ENCODE data around the gene SLC35E1. TPM values are rescaled to one million over a fixed set of nuclear protein-coding genes. Genes with fewer than 3 reads are reported as not detected.

The SLC35E1 gene
- total and polyA plus RNA-seq, 2 experiments from 2014 or later: 17.0 to 30.3 TPM

- ATAC-seq (no peak), DNase-seq (ENCODE audit: low spot score) (no peak)
- Mint-ChIP-seq H3K27me3 (ENCODE audit: insufficient read depth, low read depth, poor library complexity) (peaks cover 7% of the 10 kb centered on the region), H3K4me1 (peaks cover 12% of the 10 kb centered on the region), H3K27ac (no peak overlapping the region), H3K9me3 (no peaks in the 10 kb centered on the region), H3K4me3 (no peak overlapping the region), H3K36me3 (ENCODE audit: low read depth) (no peaks in the 10 kb centered on the region; the same call in 2 of the 3 replicates)
- peaks cover 6% of the 10 kb centered on the region; the same call in 1 of the 2 replicates for H3K4me1 ChIP-seq (ENCODE audit: insufficient read depth)
- no peak overlapping the region for H3K4me2 ChIP-seq
- no peak overlapping the region for H3K27ac ChIP-seq (ENCODE audit: low read depth)
- H4K20me1 ChIP-seq (replicated peaks; ENCODE audit: insufficient read depth): peaks cover 52% of the 10 kb centered on the region
- no peaks in the 10 kb centered on the region for H3K36me3 ChIP-seq (ENCODE audit: insufficient read depth)
- H2AFZ ChIP-seq: no peak overlapping the region
- no peaks in the 10 kb centered on the region for H3F3A ChIP-seq (replicated peaks; ENCODE audit: low read depth)
- 0 out of 2 replicates have a peak, but pooled peaks cover under 1% of the 10 kb centered on the region for H3K9me2 ChIP-seq (ENCODE audit: insufficient read depth)
- no peaks in the 10 kb centered on the region for H3K27me3 ChIP-seq (ENCODE audit: insufficient read depth)
- no peak overlapping the region for H3K4me3 ChIP-seq
- H3K79me2 ChIP-seq (replicated peaks; ENCODE audit: insufficient read depth): peaks cover 98% of the 10 kb centered on the region
- no peak for TF ChIP-seq EZH2 (IDR thresholded peaks at IDR 0.05; ENCODE audit: low read depth, unreplicated experiment)
- TF ChIP-seq, protein P1, sequence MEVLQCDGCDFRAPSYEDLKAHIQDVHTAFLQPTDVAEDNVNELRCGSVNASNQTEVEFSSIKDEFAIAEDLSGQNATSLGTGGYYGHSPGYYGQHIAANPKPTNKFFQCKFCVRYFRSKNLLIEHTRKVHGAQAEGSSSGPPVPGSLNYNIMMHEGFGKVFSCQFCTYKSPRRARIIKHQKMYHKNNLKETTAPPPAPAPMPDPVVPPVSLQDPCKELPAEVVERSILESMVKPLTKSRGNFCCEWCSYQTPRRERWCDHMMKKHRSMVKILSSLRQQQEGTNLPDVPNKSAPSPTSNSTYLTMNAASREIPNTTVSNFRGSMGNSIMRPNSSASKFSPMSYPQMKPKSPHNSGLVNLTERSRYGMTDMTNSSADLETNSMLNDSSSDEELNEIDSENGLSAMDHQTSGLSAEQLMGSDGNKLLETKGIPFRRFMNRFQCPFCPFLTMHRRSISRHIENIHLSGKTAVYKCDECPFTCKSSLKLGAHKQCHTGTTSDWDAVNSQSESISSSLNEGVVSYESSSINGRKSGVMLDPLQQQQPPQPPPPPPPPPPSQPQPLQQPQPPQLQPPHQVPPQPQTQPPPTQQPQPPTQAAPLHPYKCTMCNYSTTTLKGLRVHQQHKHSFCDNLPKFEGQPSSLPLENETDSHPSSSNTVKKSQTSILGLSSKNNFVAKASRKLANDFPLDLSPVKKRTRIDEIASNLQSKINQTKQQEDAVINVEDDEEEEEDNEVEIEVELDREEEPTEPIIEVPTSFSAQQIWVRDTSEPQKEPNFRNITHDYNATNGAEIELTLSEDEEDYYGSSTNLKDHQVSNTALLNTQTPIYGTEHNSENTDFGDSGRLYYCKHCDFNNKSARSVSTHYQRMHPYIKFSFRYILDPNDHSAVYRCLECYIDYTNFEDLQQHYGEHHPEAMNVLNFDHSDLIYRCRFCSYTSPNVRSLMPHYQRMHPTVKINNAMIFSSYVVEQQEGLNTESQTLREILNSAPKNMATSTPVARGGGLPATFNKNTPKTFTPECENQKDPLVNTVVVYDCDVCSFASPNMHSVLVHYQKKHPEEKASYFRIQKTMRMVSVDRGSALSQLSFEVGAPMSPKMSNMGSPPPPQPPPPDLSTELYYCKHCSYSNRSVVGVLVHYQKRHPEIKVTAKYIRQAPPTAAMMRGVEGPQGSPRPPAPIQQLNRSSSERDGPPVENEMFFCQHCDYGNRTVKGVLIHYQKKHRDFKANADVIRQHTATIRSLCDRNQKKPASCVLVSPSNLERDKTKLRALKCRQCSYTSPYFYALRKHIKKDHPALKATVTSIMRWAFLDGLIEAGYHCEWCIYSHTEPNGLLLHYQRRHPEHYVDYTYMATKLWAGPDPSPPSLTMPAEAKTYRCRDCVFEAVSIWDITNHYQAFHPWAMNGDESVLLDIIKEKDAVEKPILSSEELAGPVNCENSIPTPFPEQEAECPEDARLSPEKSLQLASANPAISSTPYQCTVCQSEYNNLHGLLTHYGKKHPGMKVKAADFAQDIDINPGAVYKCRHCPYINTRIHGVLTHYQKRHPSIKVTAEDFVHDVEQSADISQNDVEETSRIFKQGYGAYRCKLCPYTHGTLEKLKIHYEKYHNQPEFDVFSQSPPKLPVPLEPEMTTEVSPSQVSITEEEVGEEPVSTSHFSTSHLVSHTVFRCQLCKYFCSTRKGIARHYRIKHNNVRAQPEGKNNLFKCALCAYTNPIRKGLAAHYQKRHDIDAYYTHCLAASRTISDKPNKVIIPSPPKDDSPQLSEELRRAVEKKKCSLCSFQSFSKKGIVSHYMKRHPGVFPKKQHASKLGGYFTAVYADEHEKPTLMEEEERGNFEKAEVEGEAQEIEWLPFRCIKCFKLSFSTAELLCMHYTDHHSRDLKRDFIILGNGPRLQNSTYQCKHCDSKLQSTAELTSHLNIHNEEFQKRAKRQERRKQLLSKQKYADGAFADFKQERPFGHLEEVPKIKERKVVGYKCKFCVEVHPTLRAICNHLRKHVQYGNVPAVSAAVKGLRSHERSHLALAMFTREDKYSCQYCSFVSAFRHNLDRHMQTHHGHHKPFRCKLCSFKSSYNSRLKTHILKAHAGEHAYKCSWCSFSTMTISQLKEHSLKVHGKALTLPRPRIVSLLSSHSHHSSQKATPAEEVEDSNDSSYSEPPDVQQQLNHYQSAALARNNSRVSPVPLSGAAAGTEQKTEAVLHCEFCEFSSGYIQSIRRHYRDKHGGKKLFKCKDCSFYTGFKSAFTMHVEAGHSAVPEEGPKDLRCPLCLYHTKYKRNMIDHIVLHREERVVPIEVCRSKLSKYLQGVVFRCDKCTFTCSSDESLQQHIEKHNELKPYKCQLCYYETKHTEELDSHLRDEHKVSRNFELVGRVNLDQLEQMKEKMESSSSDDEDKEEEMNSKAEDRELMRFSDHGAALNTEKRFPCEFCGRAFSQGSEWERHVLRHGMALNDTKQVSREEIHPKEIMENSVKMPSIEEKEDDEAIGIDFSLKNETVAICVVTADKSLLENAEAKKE (CRISPR knock-in tag; IDR thresholded peaks at IDR 0.05): no peak
- no peak for TF ChIP-seq STAT1 (IDR thresholded peaks at IDR 0.05; ENCODE audit: unreplicated experiment)
- TF ChIP-seq EZH2phosphoT487 (IDR thresholded peaks at IDR 0.05; ENCODE audit: unreplicated experiment): no peak
- no peak for TF ChIP-seq ZNF114 (CRISPR knock-in tag; IDR thresholded peaks at IDR 0.05)
- no peak for TF ChIP-seq POLR2AphosphoS5 (IDR thresholded peaks at IDR 0.05; ENCODE audit: low read depth)
- TF ChIP-seq JUNB (IDR thresholded peaks at IDR 0.05; ENCODE audit: unreplicated experiment): no peak
- TF ChIP-seq, protein P2, sequence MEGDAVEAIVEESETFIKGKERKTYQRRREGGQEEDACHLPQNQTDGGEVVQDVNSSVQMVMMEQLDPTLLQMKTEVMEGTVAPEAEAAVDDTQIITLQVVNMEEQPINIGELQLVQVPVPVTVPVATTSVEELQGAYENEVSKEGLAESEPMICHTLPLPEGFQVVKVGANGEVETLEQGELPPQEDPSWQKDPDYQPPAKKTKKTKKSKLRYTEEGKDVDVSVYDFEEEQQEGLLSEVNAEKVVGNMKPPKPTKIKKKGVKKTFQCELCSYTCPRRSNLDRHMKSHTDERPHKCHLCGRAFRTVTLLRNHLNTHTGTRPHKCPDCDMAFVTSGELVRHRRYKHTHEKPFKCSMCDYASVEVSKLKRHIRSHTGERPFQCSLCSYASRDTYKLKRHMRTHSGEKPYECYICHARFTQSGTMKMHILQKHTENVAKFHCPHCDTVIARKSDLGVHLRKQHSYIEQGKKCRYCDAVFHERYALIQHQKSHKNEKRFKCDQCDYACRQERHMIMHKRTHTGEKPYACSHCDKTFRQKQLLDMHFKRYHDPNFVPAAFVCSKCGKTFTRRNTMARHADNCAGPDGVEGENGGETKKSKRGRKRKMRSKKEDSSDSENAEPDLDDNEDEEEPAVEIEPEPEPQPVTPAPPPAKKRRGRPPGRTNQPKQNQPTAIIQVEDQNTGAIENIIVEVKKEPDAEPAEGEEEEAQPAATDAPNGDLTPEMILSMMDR (conservative IDR thresholded peaks at IDR 0.05; ENCODE audit: low read depth in 2 of 2): no peak
- no peak for TF ChIP-seq CREB1 (CRISPR knock-in tag; IDR thresholded peaks at IDR 0.05; ENCODE audit: low read depth)
- no peak for TF ChIP-seq ZNF331 (CRISPR knock-in tag; IDR thresholded peaks at IDR 0.05; ENCODE audit: low read depth)
- no peak for TF ChIP-seq ETS1 (IDR thresholded peaks at IDR 0.05)
These were observed 38.9 kb upstream of the SLC35E1 start for GRCh38 chr19:16611121-16611520.
